DMS114 treated with DMSO at 0.1 percent for 48 hours (cell line): Measurements from ENCODE around the gene IL17RC.

Source experiments
- DNase-seq: peaks from one replicate; lab custom pipeline; 2025; ENCODE audit not compliant: unreplicated experiment; lab: John Stamatoyannopoulos, UW

Gene IL17RC

GRCh38 chr3:9942934-9943690 lies 26.2 kb downstream of the IL17RC start:
- no peak for DNase-seq

- no peak for DNase-seq
Observed at GRCh38 chr3:9944271-9944670, 27.4 kb downstream of the IL17RC start.

- no peak for DNase-seq
Observed at GRCh38 chr3:9945358-9945757, 28.5 kb downstream of the IL17RC start.

- no peak for DNase-seq
Observed at GRCh38 chr3:9946112-9947024, 29.5 kb downstream of the IL17RC start.

DNA sequence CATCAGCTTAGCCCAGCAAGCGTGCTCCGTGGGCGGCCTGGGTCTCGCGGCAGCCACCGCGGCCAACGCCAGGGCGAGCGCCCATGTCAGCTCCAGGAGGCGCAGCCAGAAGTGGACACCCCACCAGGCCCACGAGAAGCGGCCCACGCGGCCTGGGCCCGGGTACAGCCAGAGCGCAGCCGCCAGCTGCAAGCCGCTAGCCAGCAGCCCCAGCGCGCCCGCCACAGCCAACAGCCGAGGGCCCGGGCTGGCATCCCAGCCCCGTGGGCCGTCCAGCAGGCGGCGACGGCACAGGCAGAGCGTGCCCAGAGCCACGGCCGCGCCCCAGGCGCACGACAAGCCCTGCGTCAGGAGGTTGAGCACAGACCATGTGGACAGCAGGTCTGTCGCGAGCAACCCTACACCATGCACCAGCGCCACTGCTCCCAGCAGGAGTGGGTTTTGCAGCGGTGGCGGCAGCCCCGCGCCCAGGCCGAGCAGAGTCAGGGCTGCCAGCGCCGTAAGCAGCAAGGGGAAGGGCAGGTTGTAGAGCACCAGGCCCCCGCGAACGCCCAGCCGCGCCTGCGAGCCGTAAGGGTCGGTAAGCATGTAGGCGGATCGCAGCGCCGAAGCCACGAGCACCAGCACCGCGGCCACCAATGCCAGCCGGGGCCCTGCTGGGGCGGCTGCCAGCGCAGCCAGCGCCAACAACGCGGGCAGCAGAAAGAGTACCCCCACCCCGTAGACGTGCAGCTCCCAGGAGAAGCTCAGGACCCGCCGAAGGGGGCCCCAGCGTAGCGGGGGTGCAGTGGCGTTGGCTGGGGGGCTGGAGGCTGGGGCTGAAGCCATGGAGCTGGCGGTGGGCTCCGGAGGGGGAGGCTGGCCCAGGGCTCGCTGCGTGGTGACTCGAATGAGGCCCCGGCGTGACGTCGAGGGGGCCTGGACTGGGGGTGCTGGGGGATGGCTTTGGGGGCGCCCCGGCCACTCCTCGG lies 30.4 kb downstream of the IL17RC start:
- no peak for DNase-seq

DNA sequence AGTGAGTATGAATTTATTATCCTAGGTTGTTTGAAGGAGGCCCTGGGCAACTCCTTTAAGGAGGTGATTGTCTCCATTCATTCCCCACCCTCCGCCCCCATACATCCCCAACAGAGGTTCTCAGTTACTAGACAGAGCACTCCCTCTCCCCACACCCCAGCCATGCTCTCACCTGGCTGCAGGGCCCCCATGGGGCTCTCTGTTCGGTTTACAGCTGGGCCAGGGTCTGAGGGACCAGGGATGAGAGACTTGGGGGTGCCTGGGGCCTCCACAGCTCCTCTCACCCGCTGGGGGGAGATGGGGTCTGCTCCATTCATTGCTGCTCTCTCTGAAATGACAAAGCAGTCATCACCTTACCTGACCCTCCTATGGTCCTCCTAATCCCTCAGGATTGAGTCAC lies 31.7 kb downstream of the IL17RC start:
- no peak for DNase-seq

- DNase-seq = no peak
Observed at GRCh38 chr3:9949115-9949514, 32.2 kb downstream of the IL17RC start.

DNA sequence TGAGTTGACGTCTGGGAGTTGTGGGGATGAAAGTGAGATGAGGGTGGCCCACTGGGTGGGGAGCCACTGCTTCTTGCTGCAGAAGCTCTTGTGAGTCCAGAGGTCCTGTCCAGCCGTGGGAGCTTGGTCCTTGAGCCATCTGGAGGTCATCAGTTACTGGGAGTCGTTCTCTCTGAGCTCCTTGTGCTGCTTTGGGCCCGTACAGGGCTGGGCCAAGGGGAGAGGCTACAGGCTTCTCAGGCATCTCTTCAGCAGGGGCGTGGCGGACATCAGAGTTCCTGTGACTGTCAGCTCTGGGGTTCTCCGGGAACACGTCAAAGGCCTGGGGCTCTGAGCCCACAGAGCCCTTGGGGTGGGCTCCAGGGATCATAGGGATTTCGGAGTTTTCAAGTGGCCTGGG lies 32.7 kb downstream of the IL17RC start:
- no peak for DNase-seq

DNA sequence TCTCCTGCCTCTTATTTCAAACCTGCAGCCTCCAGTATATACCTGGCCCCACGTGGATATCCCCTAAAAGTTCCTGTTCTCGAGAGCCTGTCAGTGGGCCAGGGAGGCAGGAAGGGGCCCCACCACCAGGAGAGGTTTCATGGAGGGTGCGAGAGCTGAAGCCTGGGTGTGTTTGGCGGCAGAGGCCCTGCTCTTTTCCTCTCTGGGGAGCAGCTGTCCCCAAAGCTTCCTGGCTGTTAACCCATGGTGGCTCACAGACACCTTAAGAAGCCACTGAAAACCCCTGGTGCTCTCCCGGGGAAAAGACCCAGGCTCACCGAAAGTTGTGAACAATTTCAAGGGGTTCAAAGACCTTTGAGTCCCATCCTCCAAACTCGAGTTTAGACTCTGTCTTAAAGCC lies 34.2 kb downstream of the IL17RC start:
- DNase-seq = no peak

DNA sequence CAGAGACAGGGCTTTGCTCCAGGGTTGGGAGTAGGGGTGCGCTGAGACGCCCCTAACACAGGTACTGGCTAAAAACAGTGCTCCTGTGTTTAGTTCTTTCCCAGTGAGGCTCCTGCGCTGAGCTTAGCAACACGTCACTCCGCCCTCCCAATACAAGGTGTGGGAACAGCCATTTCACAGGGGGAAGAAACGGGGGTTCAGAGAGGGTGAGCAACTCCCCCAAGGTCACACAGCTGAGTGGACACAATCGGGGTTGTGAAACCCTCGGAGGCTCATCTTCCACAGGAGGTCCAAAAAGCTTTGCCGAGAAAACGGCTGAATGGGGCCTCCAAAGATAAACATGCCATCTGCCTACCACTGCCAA lies 34.7 kb downstream of the IL17RC start:
- DNase-seq = no peak

GRCh38 chr3:9951962-9952805 lies 35.3 kb downstream of the IL17RC start, which contains the start of gene PRRT3:
Gene PRRT3, minus strand, starts transcription at chr3:9952408. Its CDS starts 2,293 bp downstream, at chr3:9950115.
- DNase-seq = no peak

GRCh38 chr3:9955067-9955502 lies 38.2 kb downstream of the IL17RC start:
- DNase-seq = no peak

DNA sequence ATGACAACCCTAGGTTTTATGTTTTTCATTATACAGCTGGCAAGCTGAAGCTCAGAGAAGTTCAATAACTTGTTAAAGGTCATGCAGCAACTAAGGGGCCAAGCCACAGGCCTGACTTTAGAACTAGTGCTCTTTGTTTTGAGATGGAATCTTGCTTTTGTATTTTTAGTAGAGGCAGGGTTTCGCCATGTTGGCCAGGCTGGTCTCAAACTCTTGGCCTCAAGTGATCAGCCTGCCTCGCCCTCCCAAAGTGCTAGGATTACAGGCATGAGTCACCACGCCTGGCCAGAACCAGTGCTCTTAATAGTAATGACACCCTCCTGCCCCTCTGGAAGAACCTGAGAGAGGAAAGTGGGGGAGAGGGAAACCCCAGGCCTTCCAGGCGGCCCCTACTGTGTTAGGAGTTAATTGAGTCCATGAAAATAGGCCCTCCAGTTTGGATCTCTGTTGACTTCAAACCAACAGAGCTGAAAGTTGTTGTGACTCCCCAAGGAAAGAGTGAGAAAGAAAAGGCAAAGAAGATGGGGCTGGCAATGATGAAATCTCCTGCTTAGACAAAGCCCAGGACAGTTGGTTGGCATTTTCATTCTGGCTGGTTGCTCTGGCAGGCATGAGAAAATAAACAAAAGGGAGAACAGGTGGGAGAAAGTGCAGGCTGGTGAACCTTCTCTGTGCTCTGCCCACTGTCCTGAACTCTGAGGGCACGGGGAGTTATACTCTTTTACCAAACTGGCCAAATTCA lies 38.9 kb downstream of the IL17RC start:
- DNase-seq = no peak

DNA sequence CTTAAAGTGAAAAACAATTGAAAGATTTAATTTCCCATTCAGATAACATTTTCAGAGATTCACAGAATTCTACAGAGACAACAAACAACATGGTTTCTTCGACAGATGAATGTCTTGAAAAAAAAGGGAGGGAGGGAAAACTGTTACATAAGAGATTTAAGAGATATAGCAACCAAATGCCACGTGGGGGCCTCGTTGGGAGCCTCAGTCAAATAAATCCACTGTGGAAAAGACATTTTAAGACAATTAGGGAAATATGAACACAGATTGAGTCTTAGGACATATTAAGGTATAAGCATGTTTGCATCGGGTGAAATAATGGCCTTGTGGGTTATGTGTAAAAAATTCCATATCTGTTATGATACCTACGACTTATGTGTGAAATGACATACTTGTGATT lies 40.3 kb downstream of the IL17RC start:
- peak; percentile 11 for DNase-seq

DNA sequence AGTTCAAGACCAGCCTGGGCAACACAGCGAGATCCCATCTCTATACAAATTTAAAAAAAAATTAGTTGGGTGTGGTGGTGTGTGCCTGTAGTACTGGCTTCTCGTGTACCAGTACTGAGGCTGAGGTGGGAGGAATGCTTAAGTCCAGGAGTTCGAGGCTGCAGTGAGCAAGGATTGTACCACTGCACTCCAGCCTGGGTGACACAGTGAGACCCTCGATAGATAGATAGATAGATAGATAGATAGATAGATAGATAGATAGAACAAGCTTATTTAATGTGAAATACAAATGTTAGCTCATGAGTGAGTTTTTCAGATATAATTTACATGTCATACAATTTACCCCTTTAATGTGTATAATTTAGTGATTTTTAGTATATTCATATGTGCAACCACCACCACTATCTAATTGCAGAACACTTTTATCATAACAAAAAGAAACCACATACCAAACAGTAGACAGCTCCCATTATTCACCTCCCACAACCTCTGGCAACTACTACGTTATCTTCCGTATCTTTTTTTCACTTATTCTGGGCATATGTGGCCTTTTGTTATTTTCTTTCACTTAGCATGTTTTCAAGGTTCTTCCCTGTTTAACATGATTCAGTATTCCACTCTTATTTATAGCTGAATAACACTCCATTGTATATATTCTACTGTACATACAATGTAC lies 48.4 kb downstream of the IL17RC start:
- DNase-seq = no peak

DNA sequence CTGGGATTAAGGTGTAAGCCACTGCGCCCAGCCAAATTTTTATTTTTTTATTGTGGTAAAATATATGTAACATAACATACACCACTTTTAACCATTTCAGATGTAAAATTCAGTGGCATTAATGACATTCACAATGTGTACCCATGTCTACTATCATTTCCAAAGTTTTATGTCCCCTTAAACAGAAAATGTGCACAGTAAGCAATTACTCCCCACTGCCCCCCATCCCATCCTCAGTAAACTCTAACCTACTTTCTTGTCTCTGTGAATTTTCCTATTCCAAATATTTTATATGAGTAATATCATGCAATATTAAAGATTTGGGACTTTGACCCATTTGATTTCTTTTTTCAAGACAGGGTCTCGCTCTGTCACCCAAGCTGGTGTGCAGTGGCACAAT lies 49.9 kb downstream of the IL17RC start:
- DNase-seq = no peak

- no peak for DNase-seq
Observed at GRCh38 chr3:9969632-9970019, 52.7 kb downstream of the IL17RC start.

DNA sequence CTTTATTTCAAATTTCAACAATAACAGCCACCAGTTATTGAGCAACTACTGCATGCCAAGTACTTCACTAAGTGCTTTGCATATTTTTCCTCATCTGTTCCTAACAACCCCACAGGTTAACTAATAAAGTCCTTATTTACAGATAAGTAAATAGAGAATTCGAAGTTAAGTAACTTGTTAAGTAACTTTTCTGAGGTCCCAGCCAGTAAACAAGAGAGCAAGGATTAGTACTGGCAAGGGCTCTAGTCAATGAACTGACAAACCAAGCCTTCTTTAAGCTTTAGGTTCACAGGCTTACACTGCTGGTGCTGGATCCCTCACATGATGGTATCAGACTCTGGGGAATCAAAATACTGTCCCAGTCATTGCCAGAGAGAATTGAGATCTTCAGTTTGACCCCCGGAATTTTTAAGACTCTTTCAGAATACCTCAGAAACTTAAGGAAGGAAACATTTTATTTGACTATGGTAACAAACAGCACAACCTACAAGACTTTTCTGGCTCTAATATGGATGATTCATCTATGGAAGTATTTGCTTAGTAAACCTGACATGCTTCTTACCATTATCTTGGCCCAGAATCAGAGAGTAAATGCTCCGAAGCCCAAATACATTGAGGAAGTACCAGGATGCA lies 53.2 kb downstream of the IL17RC start:
- no peak for DNase-seq
